ENCODE data around the gene APEX1. TPM values are rescaled to one million over a fixed set of nuclear protein-coding genes. Genes with fewer than 3 reads are reported as not detected.
"Not testable (repeated sequence)": the region's sequence is repeated elsewhere in the genome, so short reads cannot be mapped to it uniquely, and the experiment has no call there.

The APEX1 gene
- total and polyA plus RNA-seq, 4 donors: 51.1 to 122 (median 75.4) TPM

- no peak for ATAC-seq (ENCODE audit: low FRiP score)
- Histone ChIP-seq H3K4me1 (ENCODE audit: control insufficient read depth in 1 of 2, insufficient read depth in 2 of 2, low read length in 2 of 2) (no peaks in the 10 kb centered on the region), H3K36me3 (ENCODE audit: control insufficient read depth in 1 of 2, insufficient read depth in 2 of 2, low read length in 1 of 2) (no peaks in the 10 kb centered on the region), H3K9me3 (ENCODE audit: control insufficient read depth, low read length) (no peaks in the 10 kb centered on the region), H3K27me3 (ENCODE audit: control insufficient read depth in 1 of 2, insufficient read depth in 2 of 2, low read length in 1 of 2) (no peaks in the 10 kb centered on the region), H3K27ac (ENCODE audit: low read depth in 1 of 2, low read length in 2 of 2) (no peak overlapping the region), H3K4me3 (ENCODE audit: low read length in 2 of 2) (no peak overlapping the region)
- intact Hi-C loops (cut with DNase I): no loop called here
- 94 to 95% methylated on average over 2 of the region's 2 CpGs for WGBS, 2 donors
- DNase-seq: no peak
Observed at GRCh38 chr14:20441461-20441860, 13.6 kb upstream of the APEX1 start.

- intact Hi-C loops (cut with DNase I); H3K27ac ChIP-seq (ENCODE audit: low read depth in 1 of 2, low read length in 2 of 2); H3K9me3 ChIP-seq (ENCODE audit: control insufficient read depth, low read length); H3K4me1 ChIP-seq (ENCODE audit: control insufficient read depth in 1 of 2, insufficient read depth in 2 of 2, low read length in 2 of 2); ATAC-seq (ENCODE audit: low FRiP score); H3K4me3 ChIP-seq (ENCODE audit: low read length in 2 of 2); DNase-seq; H3K27me3 ChIP-seq (ENCODE audit: control insufficient read depth in 1 of 2, insufficient read depth in 2 of 2, low read length in 1 of 2): not testable (repeated sequence)
- 88 to 95% methylated on average over 2 of the region's 4 CpGs for WGBS, 2 donors
- peaks cover 2 to 11% of the 10 kb centered on the region in 2 donors for H3K36me3 ChIP-seq (ENCODE audit: control insufficient read depth in 1 of 2, insufficient read depth in 2 of 2, low read length in 1 of 2)
Observed at GRCh38 chr14:20443650-20444049, 11.4 kb upstream of the APEX1 start.

GRCh38 chr14:20446889-20447288 lies 8.1 kb upstream of the APEX1 start:
- ATAC-seq (ENCODE audit: low FRiP score) (no peak), DNase-seq (no peak)
- no peak overlapping the region for H3K4me3 ChIP-seq (ENCODE audit: low read length in 2 of 2)
- H3K27me3 ChIP-seq (ENCODE audit: control insufficient read depth in 1 of 2, insufficient read depth in 2 of 2, low read length in 1 of 2): no peaks in the 10 kb centered on the region
- no peaks in the 10 kb centered on the region for H3K4me1 ChIP-seq (ENCODE audit: control insufficient read depth in 1 of 2, insufficient read depth in 2 of 2, low read length in 2 of 2)
- intact Hi-C loops (cut with DNase I): no loop called here
- no peak overlapping the region for H3K27ac ChIP-seq (ENCODE audit: low read depth in 1 of 2, low read length in 2 of 2)
- no peaks in the 10 kb centered on the region for H3K9me3 ChIP-seq (ENCODE audit: control insufficient read depth, low read length)
- peaks cover 6 to 11% of the 10 kb centered on the region in 2 donors for H3K36me3 ChIP-seq (ENCODE audit: control insufficient read depth in 1 of 2, insufficient read depth in 2 of 2, low read length in 1 of 2)
- WGBS, 2 donors: 95 to 98% methylated on average over 5 of the region's 5 CpGs

GRCh38 chr14:20452831-20453230 lies 2.2 kb upstream of the APEX1 start:
- DNase-seq; ATAC-seq (ENCODE audit: low FRiP score); H3K4me1 ChIP-seq (ENCODE audit: control insufficient read depth in 1 of 2, insufficient read depth in 2 of 2, low read length in 2 of 2); H3K36me3 ChIP-seq (ENCODE audit: control insufficient read depth in 1 of 2, insufficient read depth in 2 of 2, low read length in 1 of 2); H3K4me3 ChIP-seq (ENCODE audit: low read length in 2 of 2); H3K27ac ChIP-seq (ENCODE audit: low read depth in 1 of 2, low read length in 2 of 2); H3K9me3 ChIP-seq (ENCODE audit: control insufficient read depth, low read length); intact Hi-C loops (cut with DNase I); H3K27me3 ChIP-seq (ENCODE audit: control insufficient read depth in 1 of 2, insufficient read depth in 2 of 2, low read length in 1 of 2): not testable (repeated sequence)
- WGBS, 2 donors: 90 to 93% methylated on average over 8 of the region's 8 CpGs

- DNase-seq (peak in 1 of 2 donors; percentile 79), ATAC-seq (ENCODE audit: low FRiP score) (peak; percentile 70)
- intact Hi-C loops (cut with DNase I): loop anchor here (1.0 to 5.0 kb wide), 4 partner anchors 14 to 157 kb away; partner anchors contain the start of genes TEP1 (in 2 of the 2), PARP2 (in 1 of the 2) and PNP (in 1 of the 2)
- H3K4me1 ChIP-seq (ENCODE audit: control insufficient read depth in 1 of 2, insufficient read depth in 2 of 2, low read length in 2 of 2): no peaks in the 10 kb centered on the region
- no peaks in the 10 kb centered on the region for H3K9me3 ChIP-seq (ENCODE audit: control insufficient read depth, low read length)
- peaks cover 0 to 6% of the 10 kb centered on the region in 2 donors for H3K36me3 ChIP-seq (ENCODE audit: control insufficient read depth in 1 of 2, insufficient read depth in 2 of 2, low read length in 1 of 2)
- peak overlapping the region; percentile 51 to 59 for H3K4me3 ChIP-seq (ENCODE audit: low read length in 2 of 2)
- H3K27ac ChIP-seq (ENCODE audit: low read depth in 1 of 2, low read length in 2 of 2): peak overlapping the region in 1 of 2 donors; percentile 75
- H3K27me3 ChIP-seq (ENCODE audit: control insufficient read depth in 1 of 2, insufficient read depth in 2 of 2, low read length in 1 of 2): no peaks in the 10 kb centered on the region
- 1% methylated on average over 39 of the region's 39 CpGs for WGBS, 2 donors
Observed at GRCh38 chr14:20455355-20456300, 602 bp downstream of the APEX1 start.

- H3K4me1 ChIP-seq (ENCODE audit: control insufficient read depth in 1 of 2, insufficient read depth in 2 of 2, low read length in 2 of 2): no peaks in the 10 kb centered on the region
Observed at GRCh38 chr14:20456971-20457370, 1.9 kb downstream of the APEX1 start.

GRCh38 chr14:20458031-20458789 lies 3.2 kb downstream of the APEX1 start:
- Histone ChIP-seq H3K9me3 (ENCODE audit: control insufficient read depth, low read length) (no peaks in the 10 kb centered on the region), H3K27me3 (ENCODE audit: control insufficient read depth in 1 of 2, insufficient read depth in 2 of 2, low read length in 1 of 2) (no peaks in the 10 kb centered on the region), H3K36me3 (ENCODE audit: control insufficient read depth in 1 of 2, insufficient read depth in 2 of 2, low read length in 1 of 2) (peaks cover 0 to 6% of the 10 kb centered on the region in 2 donors), H3K4me1 (ENCODE audit: control insufficient read depth in 1 of 2, insufficient read depth in 2 of 2, low read length in 2 of 2) (no peaks in the 10 kb centered on the region), H3K4me3 (ENCODE audit: low read length in 2 of 2) (no peak overlapping the region), H3K27ac (ENCODE audit: low read depth in 1 of 2, low read length in 2 of 2) (no peak overlapping the region)
- DNase-seq: peak in 1 of 2 donors; percentile 20
- intact Hi-C loops (cut with DNase I): loop anchor here (5.0 kb wide), 2 partner anchors 46 to 154 kb away; partner anchors contain the start of gene TEP1 (in 2 of the 2)
- no peak for ATAC-seq (ENCODE audit: low FRiP score)
- WGBS, 2 donors: 52 to 59% methylated on average over 8 of the region's 8 CpGs

More at GRCh38 chr14:20456971-20457370, 1.9 kb downstream of the APEX1 start:
- Histone ChIP-seq H3K36me3 (ENCODE audit: control insufficient read depth in 1 of 2, insufficient read depth in 2 of 2, low read length in 1 of 2) (peaks cover 0 to 6% of the 10 kb centered on the region in 2 donors), H3K27ac (ENCODE audit: low read depth in 1 of 2, low read length in 2 of 2) (no peak overlapping the region), H3K27me3 (ENCODE audit: control insufficient read depth in 1 of 2, insufficient read depth in 2 of 2, low read length in 1 of 2) (no peaks in the 10 kb centered on the region), H3K9me3 (ENCODE audit: control insufficient read depth, low read length) (no peaks in the 10 kb centered on the region), H3K4me3 (ENCODE audit: low read length in 2 of 2) (no peak overlapping the region)
- ATAC-seq (ENCODE audit: low FRiP score): no peak
- DNase-seq: peak in 1 of 2 donors; percentile 63
- intact Hi-C loops (cut with DNase I): loop anchor here (5.0 kb wide), 2 partner anchors 45 to 155 kb away; partner anchors contain the start of gene TEP1 (in 2 of the 2)
- 82 to 85% methylated on average over 13 of the region's 13 CpGs for WGBS, 2 donors

GRCh38 chr14:20460458-20461224 lies 5.6 kb downstream of the APEX1 start:
- peak overlapping the region in 1 of 2 donors; percentile 50 for H3K27ac ChIP-seq (ENCODE audit: low read depth in 1 of 2, low read length in 2 of 2)
- WGBS, 2 donors: 6 to 8% methylated on average over 29 to 32 of the region's 32 CpGs
- no peaks in the 10 kb centered on the region for H3K9me3 ChIP-seq (ENCODE audit: control insufficient read depth, low read length)
- no peaks in the 10 kb centered on the region for H3K4me1 ChIP-seq (ENCODE audit: control insufficient read depth in 1 of 2, insufficient read depth in 2 of 2, low read length in 2 of 2)
- intact Hi-C loops (cut with DNase I): loop anchor here (2.0 to 10.0 kb wide), 3 partner anchors 116 to 224 kb away; partner anchors contain the start of genes RNASE4 (in 2 of the 2) and PARP2 (in 1 of the 2)
- no peak for ATAC-seq (ENCODE audit: low FRiP score)
- H3K27me3 ChIP-seq (ENCODE audit: control insufficient read depth in 1 of 2, insufficient read depth in 2 of 2, low read length in 1 of 2): no peaks in the 10 kb centered on the region
- peak overlapping the region; percentile 77 to 83 for H3K4me3 ChIP-seq (ENCODE audit: low read length in 2 of 2)
- H3K36me3 ChIP-seq (ENCODE audit: control insufficient read depth in 1 of 2, insufficient read depth in 2 of 2, low read length in 1 of 2): peaks cover 0 to 6% of the 10 kb centered on the region in 2 donors
- DNase-seq: no peak
